HG03066 (cell line): ENCODE results near the gene KRTAP5-1.

Source experiments
- ATAC-seq: cut with Tn5 transposase; IDR thresholded peaks from one replicate; pipeline ENCODE4 v1.9.1; 2021; ENCODE audit warnings: low read depth; ENCODE audit not compliant: unreplicated experiment

Gene KRTAP5-1

GRCh38 chr11:1573077-1573902 lies 11.8 kb downstream of the KRTAP5-1 start:
- no peak for ATAC-seq

DNA sequence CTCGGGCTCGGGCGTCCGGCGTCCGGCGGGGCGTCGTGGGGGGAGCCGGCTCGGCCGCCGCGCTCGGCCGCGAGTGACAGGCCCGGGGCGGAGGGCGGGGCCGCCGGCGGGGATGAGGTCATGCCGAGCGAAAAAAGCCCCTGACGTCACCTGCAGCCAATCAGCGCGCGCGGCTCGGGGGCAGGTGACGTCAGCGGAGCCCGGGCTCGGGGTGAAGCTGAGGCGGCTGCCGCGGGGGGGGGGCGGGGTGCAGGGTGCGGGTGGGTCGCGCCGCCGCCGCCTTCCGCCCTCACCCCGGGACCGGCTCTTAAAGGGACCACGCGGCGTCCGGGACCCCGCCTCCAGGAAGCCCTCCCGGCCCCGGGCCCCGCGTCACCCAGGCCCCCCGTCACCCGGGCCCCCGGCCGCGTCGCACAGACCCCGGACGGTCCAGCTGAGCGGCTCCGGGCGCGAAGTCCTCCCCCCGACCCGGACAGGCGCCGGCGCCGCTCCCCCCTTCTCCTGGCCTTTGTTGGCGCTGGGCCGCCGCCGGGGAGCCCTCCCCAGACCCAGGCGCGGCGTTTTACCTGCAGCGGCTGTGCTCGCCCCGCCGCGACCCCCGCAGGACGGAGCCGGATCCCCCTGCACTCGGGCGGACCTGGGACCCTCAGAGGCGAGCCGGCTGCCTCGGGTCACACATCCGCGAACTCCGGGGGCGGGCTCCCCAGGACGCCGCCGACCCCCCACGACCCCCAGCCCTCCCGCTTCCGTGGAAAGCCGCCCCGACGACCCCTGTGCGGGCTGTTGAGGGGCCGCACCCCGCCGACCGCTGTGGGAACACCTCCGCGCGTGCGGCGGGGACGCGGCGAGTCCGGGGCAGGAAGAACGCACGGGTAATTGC lies 12.6 kb downstream of the KRTAP5-1 start, which contains the start of gene DUSP8:
Gene DUSP8 (minus strand): TSS at position 75 of the 880 bp plus-strand sequence. CDS start 6,445 bp downstream, outside the sequence.
- ATAC-seq: no peak

GRCh38 chr11:1571760-1572196 lies 13.3 kb downstream of the KRTAP5-1 start:
- no peak for ATAC-seq

- ATAC-seq: no peak
These were observed 14.0 kb downstream of the KRTAP5-1 start for GRCh38 chr11:1570896-1571759.

DNA sequence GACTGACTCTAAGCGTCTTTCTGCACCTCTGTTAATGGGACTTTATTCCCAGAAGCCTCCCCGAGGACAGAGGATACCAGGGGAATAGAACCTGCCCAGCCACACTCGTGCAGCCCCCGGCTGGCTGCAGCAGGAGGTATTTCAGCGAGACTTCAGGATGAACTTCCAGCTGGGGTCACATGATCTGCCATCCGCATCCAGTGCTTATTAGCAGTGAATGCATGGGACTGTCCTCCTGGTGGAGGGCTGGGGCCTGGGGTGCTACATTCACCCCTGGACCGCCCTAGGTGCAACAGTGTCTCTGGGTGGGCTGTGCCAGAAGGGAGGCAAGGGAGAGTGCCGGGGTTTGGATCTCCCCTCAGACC lies 14.6 kb downstream of the KRTAP5-1 start:
- ATAC-seq: no peak

DNA sequence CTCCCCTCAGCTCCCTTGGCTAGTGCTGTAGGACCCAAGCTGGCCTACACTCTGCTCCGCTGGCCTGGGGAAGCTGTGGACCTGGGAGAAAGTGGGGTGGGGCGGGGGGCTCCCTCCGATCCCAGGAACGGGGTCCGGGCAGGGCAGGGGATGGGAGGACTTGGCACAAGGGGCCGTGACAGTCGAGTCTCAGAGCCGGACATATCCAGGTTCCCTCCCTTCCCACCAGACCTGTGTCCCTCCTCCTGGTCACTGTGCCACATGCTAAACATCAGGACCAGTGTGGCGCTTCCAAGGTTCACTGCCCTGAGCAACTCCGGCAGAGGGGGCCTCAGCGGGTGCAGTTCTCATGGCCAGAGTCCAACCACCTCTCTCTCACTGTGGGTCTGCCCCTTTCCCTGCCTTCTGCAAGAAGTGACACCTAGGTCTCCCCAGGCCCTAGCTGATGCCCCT lies 15.1 kb downstream of the KRTAP5-1 start:
- no peak for ATAC-seq

DNA sequence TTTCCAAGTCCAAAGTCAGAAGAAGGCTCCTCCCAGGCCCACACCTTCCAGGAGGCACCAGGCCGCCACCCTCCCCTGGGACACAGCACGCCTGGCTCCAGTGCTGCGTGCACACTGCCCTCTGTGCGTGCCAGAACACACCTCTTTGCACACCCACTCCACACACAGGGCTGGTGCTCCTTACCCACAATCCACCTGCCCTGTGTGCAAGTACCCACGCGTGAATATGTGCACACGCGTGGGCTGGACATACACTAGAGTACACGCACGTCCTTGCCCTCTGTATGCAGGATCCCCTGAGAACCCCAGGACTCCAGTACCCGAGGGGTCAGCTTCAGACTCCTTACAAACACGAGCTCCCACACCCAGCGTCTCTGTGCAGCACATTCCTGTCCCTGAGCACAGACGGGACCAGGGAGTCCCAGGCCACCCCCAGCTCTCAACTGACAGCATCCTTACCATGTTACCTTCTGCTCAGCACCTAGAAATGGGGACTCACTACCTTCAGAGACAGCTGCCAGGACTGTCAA lies 15.8 kb downstream of the KRTAP5-1 start:
- no peak for ATAC-seq

GRCh38 chr11:1568441-1568911 lies 16.6 kb downstream of the KRTAP5-1 start:
- no peak for ATAC-seq

DNA sequence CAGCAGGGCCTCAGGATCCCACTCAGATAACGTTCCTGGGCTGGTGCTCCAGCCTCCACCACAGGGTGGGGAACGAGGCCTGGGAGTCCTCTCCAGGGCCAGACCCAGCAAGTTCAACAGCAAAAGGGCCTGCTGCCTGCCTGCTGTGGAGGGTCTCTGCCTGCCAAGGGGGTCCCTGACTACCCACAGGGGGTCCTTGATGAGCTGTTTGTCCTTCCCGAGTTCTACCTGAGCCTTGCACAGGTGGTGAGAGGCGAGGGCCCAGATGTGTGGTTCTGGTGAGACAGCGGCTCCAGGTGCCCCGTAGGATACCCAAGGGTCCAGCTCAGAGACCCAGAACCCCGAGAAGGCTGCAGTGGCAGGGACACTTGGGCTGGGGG lies 17.4 kb downstream of the KRTAP5-1 start:
- ATAC-seq: no peak

GRCh38 chr11:1567052-1567720 lies 17.9 kb downstream of the KRTAP5-1 start:
- no peak for ATAC-seq

- no peak for ATAC-seq
These were observed 18.6 kb downstream of the KRTAP5-1 start for GRCh38 chr11:1566381-1567051.

DNA sequence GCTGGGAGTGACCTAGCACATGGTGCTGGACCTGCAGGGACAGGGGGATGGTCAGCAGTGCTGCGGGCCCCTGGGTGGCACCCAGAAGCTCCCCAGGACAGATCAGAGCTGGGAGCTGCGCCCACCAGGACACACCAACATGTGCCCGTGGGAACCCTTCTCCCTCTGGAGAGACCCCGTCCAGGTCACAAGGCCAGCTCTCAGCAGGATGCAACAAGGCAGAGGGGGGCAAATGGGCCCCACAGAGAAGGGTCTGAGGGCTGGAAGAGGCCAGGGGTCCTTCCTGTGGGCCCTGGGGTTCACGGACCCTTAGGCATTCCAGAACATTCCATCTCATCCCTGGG lies 19.2 kb downstream of the KRTAP5-1 start:
- no peak for ATAC-seq

GRCh38 chr11:1565173-1565903 lies 19.7 kb downstream of the KRTAP5-1 start:
- ATAC-seq: no peak

DNA sequence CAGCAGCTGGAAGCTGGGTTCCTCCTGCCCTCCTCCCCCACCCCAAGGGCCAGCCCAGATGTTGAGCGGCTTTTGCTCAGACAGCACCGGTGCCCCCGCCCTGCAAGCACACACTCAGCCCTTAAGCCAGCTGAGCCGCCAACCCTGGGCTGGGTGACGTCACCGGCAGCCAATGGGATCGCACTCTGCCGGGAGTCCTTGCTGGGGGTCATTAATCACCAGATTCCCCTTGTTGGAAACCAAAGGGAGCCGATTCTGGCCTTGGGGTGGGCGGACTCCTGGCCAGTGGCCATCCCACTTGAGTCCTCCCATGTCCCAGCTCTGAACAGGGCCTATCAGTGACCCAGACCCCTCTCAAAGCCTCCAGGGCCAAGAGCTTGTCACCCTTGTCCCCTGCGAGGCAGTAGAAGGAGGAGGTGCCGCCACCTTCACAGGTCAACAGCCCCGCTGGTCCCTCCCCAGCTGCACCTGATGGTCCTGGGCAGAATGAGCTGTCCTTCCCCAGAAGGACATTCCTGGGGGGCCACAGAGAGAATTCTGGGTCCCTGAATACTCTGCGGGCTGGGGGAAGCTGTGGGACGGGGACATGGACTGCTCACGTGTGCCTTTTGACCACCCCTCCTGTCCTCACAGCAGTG lies 20.4 kb downstream of the KRTAP5-1 start:
- ATAC-seq: no peak

GRCh38 chr11:1563697-1564534 lies 21.2 kb downstream of the KRTAP5-1 start:
- ATAC-seq: no peak

DNA sequence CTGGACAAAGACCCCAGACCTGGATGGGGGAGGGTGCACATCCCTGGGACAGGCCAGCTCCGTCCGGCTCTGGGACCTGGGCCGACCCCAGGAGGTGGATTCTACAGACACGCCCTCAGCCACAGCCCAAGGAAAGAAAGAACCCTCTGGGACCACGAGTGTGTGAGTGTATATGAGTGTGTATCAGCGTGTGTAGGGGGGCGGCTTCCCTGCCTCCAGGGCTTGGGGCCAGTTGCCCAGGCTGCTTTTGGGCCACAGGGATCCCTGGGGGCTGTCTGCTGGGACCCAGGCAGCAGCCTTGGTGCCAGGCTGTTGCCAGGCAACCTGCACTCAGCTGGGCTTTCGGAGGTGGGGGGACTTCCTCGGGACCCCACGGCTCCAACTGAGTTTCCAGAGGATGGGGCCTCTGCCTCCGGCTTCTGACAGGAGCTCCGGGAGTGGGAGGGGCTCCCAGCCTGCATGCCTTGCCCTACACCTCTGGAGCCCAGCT lies 21.9 kb downstream of the KRTAP5-1 start:
- ATAC-seq: no peak
